GM19395 (cell line): ENCODE measurements around the gene MAP4K4.

Experiments
- ATAC-seq: cut with Tn5 transposase; IDR thresholded peaks from one replicate; pipeline ENCODE4 v1.9.1; 2021; ENCODE audit warnings: mild to moderate bottlenecking, moderate library complexity; ENCODE audit not compliant: unreplicated experiment

The MAP4K4 gene

DNA sequence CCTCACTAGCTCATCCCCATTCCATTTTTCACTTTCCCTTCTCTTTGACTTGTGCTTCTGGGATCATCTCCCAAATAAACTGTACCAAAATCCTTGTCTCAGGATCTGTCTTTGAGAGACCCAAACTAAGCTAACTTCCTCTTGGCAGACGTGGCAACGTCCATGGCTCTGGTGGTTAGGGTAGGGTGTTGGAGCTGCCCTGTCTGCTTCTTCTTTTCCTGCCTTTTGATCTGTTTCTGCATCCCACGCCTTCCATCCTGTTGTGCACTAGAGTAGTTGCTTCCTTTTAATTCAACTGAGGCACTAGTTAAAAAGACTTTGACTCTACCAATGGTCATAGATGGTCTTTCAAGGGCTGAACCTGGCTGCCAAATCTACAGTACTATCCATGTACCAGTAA is 5.5 kb upstream of the MAP4K4 start:
- ATAC-seq: no peak

DNA sequence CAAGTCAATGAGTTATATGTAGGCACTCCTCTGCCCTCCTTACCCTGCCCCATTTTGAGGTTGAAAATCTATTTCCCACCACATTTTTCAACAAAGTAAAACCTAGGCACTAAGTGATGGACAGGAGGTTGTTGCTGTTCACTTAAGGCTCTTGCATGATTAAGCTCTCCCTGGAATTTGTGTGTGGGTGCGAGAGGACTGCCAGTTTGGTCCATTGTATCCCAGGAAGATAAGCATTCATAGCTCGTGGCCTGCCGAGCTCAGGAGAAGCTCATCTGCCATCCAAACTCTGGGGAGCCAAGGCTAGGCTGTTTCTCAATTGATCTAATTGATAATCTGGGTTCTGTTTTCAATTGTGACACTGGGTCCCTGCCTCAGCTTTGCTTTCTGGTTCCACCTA is 4.7 kb upstream of the MAP4K4 start:
- ATAC-seq: no peak

DNA sequence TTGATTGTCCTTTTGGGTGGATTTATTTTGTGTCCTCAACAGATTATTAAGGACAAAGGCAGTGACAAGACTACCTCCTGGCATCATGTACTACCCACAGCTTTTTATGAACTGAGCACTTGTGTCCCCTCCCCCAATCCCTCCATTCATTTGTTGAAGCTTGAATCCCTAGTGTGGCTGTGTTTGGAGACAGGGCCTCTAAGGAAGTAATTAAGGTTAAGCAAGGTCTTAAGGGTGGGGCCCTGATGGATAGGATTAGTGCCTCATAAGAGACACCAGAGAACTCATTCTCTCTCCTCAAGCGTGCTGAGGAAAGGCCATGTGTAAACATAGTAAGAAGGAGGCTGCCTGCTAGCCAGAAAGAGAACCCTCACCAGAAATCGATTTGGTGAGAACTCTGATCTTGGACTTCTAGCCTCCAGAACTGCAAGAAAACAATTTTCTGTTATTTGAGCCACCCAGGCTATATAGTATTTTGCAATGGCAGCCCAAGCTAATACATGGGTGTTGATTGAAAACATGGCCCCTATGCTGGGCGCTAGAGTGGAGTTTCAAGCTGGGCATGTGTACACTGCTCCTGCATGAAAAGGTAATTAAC is 3.4 kb upstream of the MAP4K4 start:
- no peak for ATAC-seq

DNA sequence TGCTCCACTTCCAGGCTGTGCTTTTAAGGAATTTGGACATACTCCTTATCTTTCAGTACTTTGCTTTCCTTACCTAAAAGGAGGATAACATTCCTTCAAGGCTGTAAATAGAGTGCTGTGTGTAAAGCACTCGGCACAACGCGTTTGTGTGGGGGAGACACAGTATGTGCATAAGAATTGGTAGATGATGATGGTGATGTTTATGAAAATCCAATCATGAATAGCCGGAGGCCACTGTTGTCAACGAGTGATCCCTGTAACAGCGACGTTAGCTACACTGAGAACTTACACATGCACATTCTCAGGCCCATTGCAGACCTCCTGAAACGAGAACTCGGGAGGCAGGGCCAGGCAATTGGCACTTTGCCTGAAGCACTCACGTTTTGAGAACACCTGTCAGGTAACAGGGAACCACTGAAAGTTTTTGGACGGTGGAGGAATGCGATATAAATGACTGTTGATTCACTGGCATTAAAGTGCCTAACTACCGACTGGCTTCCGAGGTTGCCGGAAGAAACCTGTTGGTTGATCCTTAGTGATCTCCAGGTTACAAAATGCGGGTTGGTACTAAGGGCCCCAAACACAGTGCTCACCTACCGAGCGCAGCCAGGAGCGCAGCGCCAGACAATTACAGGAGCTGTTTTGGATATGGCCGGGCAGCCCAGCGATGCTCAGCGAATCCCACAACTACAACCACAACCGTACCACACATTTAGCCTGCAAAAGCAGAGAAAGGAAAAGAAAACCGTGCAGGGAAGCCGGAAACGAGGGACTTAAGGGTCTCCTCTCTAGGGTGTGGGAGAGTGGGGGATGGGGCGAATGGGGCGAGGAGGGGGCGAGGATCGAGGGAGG is 1.0 kb upstream of the MAP4K4 start:
- no peak for ATAC-seq

DNA sequence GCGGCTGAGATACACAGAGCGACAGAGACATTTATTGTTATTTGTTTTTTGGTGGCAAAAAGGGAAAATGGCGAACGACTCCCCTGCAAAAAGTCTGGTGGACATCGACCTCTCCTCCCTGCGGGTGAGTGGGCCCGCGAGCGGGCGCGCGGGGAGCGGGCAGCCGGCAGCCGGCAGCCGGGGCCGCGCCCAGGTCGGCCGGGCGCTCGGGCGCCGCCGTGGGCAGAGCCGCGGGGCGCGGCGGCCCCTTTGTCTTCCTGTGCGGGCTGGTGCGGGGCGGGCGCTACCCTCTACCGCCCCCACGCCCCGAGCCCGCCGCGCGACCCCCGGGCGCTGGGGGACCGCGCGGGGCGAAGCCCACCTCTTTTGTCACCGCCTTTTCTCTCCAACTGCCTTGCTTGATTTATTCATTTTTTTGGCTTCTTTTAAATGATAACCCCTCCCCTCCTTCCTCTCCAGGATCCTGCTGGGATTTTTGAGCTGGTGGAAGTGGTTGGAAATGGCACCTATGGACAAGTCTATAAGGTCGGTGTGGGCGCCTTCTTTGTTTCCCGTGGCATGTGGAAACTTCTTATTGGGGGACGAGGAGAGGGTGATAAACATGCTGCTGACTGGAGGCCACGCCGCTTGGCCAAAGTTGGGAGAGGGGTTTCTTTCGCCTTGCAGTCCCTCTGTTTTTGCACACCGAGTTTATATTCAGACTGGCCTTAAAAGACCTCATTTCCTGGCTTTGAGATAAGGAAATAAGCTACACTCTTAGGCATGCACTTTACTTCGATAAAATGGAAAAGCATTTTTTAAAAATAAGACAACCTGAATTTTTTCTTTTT is 722 bp downstream of the MAP4K4 start:
- ATAC-seq: peak; percentile 49

DNA sequence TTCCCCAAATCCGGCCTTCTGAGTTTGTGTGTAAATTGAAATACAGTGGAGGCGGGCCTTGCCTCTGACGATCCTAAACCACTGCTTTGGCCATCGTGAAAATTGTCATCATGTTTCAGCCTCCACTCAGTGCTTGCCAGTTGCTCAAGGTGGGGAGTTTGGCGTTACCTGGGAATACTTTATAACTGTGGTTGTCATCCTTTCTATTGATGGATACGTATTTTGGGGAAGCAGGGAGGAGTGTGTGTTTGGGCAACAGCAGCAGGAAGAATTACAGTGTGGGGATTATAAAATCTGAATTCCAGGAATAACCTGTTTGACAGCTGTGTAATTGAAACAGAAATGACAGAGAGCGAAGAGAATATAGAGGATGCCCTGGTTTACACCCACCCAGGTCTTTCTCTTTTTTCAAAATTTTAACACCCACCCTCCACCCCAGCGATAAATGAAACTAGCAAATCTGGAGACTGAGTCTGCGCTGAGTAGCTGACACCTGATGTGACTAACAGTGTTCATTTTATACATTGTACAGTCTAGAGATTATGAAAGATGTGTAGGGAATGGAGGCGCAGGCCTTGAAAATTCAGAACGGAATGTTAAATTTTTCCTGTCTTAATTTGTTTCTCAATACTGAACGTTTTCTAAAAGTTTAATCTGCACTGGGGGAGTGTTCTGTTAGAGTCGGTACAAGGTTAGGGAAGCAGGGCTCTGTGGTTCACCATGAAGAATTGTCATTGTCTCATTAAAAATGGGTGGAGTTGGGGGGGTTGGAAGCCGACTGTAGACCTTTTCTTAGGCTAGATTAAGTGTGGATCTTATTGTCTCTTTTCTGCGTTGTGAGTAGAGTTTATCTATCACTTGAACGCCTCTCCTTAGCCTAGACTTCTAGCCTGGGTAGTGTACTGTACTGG is 1.6 kb downstream of the MAP4K4 start:
- no peak for ATAC-seq

DNA sequence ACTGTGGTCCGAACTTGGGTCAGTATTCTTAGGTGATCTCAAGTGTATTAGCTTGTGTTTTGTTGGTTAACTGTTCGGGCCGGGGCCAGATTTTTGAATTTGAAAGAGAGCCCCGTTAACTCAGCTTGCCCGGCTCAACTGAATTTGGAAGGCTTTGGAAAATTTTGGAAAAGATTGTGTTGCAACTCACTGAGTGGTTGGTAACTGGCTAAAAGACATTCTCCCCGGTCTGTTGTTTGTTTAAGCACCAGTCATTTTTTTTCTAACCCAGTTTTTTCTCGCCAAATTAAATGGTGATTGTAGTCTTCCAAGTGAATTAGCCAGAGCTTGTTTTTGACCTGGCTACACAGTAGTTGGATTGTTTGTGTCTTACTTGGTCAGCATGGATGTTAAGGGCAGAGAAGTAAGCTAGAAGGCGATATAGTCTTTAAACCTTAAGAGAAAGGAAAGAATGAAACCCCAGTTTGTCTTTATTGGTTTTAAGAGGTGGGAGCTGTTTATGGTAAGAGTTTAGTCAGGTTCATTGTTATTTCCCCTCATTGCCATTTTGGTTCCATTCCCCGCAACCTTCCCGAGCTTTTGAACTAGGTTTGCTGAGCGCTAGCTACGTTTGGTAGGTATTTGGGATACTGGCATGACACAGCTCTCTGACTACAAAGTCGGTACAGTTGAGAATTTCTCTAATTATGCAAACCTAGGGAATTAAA is 2.4 kb downstream of the MAP4K4 start:
- no peak for ATAC-seq

DNA sequence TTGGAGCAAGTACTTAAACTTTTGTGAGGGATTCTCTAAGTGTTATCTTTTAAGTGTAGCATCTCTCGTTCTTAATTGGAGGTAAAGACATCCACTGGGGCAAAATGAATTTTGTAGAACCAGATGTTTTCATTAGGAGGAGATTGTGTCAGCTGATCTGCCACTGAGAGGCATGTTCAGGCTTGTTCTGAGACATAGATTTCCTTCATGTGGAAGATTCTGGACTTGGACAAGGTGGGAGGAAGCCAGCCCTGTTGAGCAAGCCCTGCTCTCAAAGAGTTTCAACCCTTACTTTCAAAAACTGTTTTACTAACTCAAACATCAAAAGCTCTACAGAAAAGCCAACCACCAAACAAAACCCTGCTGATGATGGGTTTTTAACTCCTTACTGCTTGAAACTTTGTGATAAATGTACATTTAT is 6.5 kb downstream of the MAP4K4 start:
- ATAC-seq: no peak

DNA sequence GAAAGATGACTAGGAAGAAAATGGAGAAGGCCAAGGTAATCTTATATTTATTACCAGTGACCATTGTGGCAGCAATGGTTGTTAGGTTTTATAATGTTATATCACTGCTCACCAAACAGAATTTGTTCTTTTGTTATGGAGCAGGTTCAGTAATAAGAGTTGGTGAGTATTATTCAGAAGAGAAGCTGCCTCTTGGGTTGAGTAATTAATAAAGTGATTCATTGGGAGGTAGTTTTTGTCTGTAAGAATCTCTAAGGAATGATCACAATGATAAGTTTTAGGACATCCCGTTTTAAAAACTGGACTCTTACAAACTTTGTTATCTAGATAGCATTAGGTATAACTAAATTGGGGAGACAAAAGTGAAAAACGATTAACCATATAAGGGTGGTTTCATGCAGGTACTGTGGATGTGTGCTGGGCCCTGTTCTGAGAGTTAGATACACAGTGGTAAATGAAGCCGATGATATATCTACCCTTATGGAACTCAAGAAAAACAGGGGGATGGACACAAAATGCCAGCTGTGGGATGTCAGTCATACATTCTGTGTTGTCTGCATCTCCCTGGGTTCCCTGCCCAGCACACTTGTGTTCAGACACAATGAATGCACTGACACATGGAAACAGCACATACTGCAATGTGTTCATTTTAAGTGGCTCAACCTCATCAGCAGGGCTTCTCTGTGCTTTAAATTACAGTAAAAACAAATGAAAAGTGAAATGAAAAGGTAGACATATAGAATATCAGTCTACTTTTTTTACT is 7.5 kb downstream of the MAP4K4 start:
- ATAC-seq: no peak

DNA sequence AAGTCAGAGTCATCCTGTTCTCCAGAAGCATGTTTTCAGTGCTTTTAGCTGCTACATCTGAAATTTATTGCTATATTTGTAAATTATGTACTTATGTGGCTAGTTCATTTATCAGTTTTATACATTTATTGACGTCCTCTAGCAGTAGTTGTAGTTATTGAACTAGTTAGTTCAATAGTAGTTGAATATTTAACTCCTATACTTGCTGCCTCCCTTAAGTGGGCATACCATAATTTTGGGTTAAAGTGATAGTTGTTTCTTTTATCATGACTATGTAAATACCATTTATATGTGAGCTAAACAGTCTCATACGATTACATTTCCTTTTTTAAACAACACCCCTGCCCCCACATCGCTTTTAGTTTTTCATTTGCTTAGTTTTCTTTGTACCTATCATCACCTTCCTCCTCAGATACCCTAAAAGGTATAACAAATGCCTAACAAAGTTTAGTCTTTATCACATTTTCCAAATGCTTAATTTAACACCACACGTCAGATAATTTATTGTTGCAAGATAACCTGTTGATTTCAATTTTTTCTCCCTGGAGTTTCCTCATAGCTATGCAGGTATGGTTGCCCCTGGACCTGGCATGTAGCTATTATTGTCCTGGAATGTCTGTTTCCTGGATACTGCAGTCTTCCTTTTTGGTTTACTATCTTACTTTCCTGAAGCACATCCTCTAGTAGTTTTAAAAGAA is 8.8 kb downstream of the MAP4K4 start:
- no peak for ATAC-seq

DNA sequence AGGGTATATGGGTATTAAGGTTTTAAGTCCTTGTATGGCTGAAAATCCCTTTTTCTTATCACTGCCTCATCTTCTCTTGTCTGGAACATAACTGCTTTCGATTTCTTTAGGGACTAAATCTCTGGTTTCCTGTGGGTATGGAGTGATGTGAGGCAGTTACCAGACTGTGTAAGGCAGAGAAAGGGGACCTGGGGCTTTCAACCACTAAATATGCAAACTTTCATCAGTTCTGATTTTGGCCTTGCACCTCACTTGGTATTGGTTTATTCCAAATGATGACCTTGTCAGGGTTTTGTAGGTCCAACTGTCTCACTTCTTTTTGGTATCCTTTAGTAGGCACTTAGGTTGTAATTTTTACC is 9.3 kb downstream of the MAP4K4 start:
- peak; percentile 67 for ATAC-seq

DNA sequence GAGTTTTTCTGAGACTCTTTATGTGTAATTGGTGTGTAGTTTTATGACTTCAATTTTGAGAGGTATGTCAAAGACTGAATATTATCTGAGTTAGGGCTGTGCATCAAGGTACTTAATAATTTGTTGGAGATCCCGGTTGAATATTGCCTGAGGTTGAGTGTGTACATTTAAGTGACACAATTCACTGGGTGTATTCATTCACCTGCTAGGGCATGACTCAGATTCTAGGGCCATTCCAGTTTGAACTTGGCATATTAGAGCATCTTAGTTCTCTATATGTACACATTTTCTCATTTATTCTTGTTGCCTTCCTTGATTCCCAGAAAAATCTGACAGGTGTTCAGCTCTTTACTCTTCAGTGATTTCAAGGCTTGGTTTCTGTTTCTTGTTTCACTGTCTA is 12.5 kb downstream of the MAP4K4 start:
- no peak for ATAC-seq

DNA sequence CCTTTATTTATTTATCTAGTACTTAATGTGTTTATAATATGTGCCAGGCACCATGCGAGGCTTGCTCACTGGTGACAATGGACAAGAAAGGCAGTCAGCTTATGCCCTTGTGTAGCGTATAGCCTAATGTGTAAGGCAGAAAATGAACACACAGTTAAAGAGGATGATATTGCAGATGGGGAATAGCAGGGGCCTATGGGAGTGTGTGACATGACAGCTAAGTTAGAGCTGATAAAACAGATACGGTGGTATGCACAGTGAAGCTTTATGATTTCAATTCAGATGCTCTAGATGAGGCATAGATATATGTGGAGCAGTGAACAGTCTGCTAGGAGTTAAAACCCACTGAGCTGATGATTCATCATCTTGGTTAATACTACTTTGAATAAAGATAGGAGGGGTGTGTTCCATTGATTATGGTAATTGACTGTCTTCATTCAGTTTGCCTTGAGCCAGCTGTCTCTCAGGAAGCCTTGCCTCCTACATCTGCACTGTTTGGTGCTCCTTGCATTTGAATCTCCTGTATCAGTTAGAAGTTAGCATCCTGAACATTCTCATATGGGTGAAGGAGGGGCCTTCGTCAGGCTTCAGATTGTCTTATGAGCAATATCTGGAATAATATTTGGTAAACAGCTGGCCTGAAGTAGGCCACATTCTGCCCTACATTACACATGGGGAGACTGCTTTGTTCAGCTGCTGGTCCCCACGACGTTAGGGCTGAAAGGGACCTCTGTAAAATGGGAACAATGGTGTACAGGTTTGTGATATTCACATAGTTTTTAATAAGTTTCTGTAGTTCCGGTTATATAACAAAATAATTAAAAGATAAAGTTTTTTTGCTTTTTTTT is 13.2 kb downstream of the MAP4K4 start:
- peak; percentile 46 for ATAC-seq

DNA sequence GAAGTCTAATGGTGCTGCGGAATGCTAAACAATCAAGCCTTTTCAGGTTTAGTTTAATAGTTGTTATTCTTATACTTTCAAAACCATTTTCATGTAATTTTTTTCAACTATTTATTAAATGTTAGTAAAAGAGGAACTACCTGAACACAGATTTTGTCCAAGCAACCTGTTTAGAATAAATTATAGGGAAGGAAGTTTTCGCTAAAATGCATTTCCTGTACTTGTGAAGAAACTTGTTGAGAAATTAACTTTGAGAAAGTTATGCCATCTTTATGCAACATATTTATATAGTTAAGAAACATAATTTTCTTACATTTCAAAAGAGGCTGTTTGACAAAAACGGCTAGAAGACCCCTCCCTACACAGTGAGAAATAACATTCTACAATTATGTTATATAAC is 16.6 kb downstream of the MAP4K4 start:
- ATAC-seq: no peak

DNA sequence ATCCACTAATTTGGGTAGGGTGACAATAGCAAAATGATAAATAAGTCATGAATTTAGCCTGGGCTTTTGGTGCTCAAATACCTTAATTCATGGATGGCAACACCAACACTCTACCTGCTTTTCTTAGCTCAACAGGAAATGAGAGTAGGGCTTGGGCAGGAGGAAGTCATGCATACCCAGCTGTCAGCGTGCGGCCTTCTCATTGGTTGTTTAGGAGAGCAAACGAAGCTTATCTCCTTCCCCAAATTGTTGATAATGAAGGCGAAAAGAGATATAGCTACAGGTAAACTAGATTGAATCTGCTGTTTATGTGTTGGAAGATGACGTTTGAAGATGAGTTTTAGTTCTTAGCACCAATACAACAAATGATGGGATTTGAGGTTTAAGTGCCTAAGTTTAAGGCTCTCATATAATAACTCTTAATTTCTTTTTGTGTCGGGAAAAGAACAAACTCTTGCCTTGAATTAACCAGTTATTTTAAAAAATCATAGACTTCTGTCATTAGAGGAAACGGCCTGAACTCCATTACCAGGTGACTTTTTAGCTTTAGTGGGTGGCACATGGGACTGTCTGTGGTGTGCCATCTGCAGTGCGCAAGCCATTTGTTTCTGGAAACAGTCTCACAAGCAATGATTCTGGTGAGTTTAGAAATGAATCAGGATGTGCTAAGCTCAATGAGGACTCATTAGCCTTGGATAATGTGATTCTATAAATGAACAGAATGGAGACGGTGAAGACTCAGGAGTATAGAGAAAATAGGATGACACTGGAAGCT is 19.8 kb downstream of the MAP4K4 start:
- ATAC-seq: peak; percentile 80

DNA sequence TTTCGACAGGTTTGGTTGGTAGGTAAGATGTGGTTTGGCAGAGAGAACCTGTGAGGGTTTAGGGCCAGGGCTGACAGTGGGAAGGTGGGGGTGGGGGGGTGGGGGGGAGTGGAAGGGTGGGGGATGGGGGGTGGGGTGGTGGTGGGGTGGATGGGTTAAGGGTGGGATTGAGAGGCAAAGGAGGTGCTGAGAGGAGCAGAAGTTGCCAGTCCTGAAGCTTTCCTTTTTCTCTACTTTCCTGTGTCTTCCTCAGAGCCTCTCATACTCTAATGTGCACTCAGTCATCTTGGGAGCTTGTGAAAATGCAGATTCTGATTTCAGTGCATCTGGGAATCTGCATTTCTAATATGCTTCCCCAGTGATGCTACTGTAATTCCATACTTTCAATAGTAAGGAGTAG is 21.0 kb downstream of the MAP4K4 start:
- no peak for ATAC-seq

DNA sequence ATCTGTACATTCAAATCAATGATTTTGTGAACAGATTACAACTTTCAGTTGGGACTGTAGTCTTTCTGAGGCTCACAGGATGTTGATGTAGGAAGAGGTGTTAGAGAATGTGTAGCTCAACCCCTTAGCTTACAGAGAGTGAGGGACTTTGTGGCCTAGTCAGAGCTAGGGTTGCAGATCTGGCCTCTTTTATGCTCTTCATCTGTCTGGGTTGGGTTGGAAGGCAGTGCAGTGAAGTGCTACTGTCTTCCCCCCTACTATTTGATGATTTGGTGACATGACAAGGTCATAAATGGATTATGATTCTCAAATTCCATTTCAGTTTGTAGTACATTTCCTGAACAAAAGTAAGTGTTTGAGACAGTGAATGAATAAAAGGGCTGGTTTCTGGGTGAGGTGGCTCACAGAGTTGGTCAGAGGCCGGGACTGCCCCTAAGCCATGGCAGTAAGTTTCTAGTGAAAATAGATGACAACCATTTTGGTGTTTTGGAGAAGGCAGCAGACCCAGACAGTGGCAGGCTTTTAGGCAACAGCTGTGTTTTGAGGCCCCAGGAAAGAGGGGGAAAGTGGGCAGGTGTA is 21.6 kb downstream of the MAP4K4 start:
- ATAC-seq: peak; percentile 45
